ENCODE results near the gene CCT3. TPM values are rescaled to one million over a fixed set of nuclear protein-coding genes. Genes with fewer than 3 reads are reported as not detected.

Gene CCT3
- total RNA-seq, 2 donors from 2014 or later, result 102 to 146 TPM

DNA sequence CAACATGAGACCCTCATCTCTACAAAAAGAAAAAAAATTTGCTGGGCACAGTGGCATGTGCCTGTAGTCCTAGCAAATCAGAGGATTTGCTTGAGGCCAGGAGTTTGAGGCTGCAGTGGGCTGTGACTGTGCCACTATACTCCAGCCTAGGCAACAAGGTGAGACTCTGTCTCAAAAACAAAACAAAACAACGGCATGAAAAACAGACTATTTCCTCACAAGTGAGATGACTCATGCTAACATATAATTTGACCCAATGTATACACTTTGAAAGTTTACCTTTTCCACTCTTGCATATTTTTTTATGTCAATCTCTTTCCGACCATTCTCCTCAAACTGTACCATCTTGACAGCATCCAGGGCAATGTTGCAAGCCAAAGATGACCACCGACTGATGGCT, 17.5 kb downstream of the CCT3 start:
- Histone ChIP-seq H3K27me3 (no peaks in the 10 kb centered on the region), H3K27ac (no peak overlapping the region), H3K9me3 (no peaks in the 10 kb centered on the region), H3K4me1 (no peaks in the 10 kb centered on the region), H3K4me3 (no peak overlapping the region), H3K36me3 (peaks cover 93% of the 10 kb centered on the region)
- no peak for DNase-seq (ENCODE audit: low spot score)
- TF ChIP-seq, protein P1, sequence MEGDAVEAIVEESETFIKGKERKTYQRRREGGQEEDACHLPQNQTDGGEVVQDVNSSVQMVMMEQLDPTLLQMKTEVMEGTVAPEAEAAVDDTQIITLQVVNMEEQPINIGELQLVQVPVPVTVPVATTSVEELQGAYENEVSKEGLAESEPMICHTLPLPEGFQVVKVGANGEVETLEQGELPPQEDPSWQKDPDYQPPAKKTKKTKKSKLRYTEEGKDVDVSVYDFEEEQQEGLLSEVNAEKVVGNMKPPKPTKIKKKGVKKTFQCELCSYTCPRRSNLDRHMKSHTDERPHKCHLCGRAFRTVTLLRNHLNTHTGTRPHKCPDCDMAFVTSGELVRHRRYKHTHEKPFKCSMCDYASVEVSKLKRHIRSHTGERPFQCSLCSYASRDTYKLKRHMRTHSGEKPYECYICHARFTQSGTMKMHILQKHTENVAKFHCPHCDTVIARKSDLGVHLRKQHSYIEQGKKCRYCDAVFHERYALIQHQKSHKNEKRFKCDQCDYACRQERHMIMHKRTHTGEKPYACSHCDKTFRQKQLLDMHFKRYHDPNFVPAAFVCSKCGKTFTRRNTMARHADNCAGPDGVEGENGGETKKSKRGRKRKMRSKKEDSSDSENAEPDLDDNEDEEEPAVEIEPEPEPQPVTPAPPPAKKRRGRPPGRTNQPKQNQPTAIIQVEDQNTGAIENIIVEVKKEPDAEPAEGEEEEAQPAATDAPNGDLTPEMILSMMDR (IDR thresholded peaks at IDR 0.05), result no peak

DNA sequence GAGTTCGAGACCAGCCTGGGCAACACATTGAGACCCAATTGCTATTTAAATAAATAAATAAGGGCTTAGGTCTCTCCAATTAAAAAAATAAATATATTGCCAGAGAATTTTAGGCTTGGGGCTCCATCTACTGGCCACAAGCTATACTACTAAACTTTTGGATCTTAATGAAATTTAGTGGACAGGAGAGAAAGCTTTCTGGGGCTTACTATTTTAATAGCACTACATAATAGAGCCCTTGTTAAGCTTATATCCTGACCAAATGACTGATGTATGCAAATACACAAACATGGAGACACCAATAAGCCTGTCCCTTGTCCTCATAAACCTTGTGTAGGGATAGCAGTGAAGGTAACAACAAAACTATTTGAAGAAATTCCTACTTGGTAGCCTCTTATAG, 18.4 kb downstream of the CCT3 start:
- Histone ChIP-seq H3K27me3 (no peaks in the 10 kb centered on the region), H3K9me3 (no peaks in the 10 kb centered on the region), H3K4me3 (no peak overlapping the region), H3K36me3 (peaks cover 95% of the 10 kb centered on the region), H3K27ac (no peak overlapping the region), H3K4me1 (no peaks in the 10 kb centered on the region)
- DNase-seq (ENCODE audit: low spot score), result no peak
- TF ChIP-seq, protein P1 (IDR thresholded peaks at IDR 0.05), result peak in 1 of 2 donors; percentile 53

DNA sequence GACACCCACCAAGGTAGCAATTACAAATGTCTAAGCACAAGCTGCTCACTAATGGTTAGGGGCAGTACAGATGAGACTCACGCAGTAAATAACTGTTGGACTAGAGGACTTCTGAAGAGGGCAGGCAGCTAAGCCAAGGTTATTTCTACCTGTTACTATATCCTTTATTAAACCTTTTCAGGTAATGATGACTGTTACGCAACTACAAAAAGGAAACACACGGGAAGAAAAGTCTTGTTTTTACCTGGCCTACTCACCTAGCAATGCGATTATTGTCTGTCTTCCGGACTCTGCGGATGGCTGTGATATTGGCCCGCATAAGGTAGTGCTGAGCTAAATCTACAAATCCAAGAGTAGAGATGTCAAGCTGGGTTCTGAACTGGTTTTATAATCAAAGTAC, 21.2 kb downstream of the CCT3 start:
- Histone ChIP-seq H3K36me3 (peaks cover 92% of the 10 kb centered on the region), H3K27me3 (no peaks in the 10 kb centered on the region)

DNA sequence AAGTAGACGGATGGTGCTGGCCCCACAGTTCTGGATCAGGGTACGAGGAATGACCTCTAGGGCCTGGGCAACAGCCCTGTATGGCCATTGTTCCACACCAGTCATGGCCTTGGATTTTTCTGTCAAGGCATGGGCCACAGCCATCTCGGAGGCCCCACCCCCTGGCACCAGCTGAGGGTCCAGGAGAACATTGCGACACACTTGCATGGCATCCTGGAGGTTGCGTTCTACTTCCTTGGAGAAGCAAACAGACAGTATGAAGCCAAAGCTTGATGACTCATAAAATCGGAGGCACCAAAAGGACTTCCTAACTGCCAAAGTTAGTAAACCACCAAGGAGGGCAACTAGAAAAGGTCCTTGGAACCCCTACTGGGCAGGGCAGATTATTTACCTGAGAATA, 27.1 kb downstream of the CCT3 start:
- H3K9me3 ChIP-seq, result no peaks in the 10 kb centered on the region
- TF ChIP-seq, protein P1 (IDR thresholded peaks at IDR 0.05), result no peak
- H3K27ac ChIP-seq, result no peak overlapping the region
- peaks cover 82% of the 10 kb centered on the region for H3K36me3 ChIP-seq
- no peak overlapping the region for H3K4me3 ChIP-seq
- no peaks in the 10 kb centered on the region for H3K27me3 ChIP-seq
- no peak for DNase-seq (ENCODE audit: low spot score)
- H3K4me1 ChIP-seq, result no peaks in the 10 kb centered on the region

More for the DNA sequence above, 21.2 kb downstream of the CCT3 start:
- no peaks in the 10 kb centered on the region for H3K4me1 ChIP-seq
- no peak overlapping the region for H3K4me3 ChIP-seq
- TF ChIP-seq, protein P1 (IDR thresholded peaks at IDR 0.05), result no peak
- H3K27ac ChIP-seq, result no peak overlapping the region
- H3K9me3 ChIP-seq, result no peaks in the 10 kb centered on the region
- no peak for DNase-seq (ENCODE audit: low spot score)

DNA sequence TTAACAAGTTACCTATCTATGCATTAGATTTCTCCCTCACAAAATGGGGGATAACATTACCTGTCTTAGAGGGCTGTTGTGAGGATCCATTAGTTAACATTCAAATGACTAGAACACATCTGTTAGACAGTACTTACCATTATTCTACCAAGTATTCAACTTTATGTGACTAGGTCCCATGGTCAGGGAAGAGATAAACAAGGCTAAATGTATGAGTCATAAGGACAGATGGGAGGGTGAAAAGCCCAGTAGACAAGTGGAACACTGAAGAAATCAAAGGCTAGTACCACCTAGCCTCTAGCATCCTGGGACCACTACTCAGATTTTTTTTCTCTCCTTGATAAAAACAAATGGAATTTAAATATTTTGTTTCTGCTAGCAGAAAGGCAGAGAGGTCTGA, 30.0 kb downstream of the CCT3 start:
- peaks cover 58% of the 10 kb centered on the region for H3K36me3 ChIP-seq
- H3K9me3 ChIP-seq, result no peaks in the 10 kb centered on the region
- no peak overlapping the region for H3K4me3 ChIP-seq
- no peaks in the 10 kb centered on the region for H3K4me1 ChIP-seq
- no peak overlapping the region for H3K27ac ChIP-seq
- H3K27me3 ChIP-seq, result no peaks in the 10 kb centered on the region
- TF ChIP-seq, protein P1 (IDR thresholded peaks at IDR 0.05), result no peak
- no peak for DNase-seq (ENCODE audit: low spot score)

- no peaks in the 10 kb centered on the region for H3K27me3 ChIP-seq
- H3K9me3 ChIP-seq, result no peaks in the 10 kb centered on the region
- DNase-seq (ENCODE audit: low spot score), result no peak
- TF ChIP-seq, protein P1 (IDR thresholded peaks at IDR 0.05), result no peak
- H3K4me3 ChIP-seq, result no peak overlapping the region
- H3K27ac ChIP-seq, result no peak overlapping the region
- no peaks in the 10 kb centered on the region for H3K4me1 ChIP-seq
- H3K36me3 ChIP-seq, result peaks cover 30% of the 10 kb centered on the region
These were observed 32.9 kb downstream of the CCT3 start for GRCh38 chr1:156305215-156305614.
